Ishikawa (cell line): ENCODE results near the gene MRPS24.

Source experiments
- CEBPB ChIP-seq: IDR thresholded peaks from 2 replicates; pipeline ENCODE4 v1.6.1; 2012
- EP300 ChIP-seq: IDR thresholded peaks from 2 replicates; pipeline ENCODE4 v1.6.1; 2012; ENCODE audit warnings: borderline replicate concordance
- MAX ChIP-seq: IDR thresholded peaks from 2 replicates; pipeline ENCODE4 v1.6.1; 2012
- REST ChIP-seq: IDR thresholded peaks from 2 replicates; pipeline ENCODE4 v1.6.1; 2012; ENCODE audit warnings: low read depth, mild to moderate bottlenecking
- TAF1 ChIP-seq: IDR thresholded peaks from 2 replicates; pipeline ENCODE4 v1.6.1; 2012; ENCODE audit warnings: low read depth, mild to moderate bottlenecking
- USF1 ChIP-seq: IDR thresholded peaks from 2 replicates; pipeline ENCODE4 v1.6.1; 2012
- YY1 ChIP-seq: IDR thresholded peaks from 2 replicates; pipeline ENCODE4 v1.6.1; 2012; ENCODE audit warnings: low read depth

GRCh38 chr7:43823941-43824340 lies 45.4 kb downstream of the MRPS24 start:
- TF ChIP-seq YY1, result no peak
- no peak for TF ChIP-seq USF1
- no peak for TF ChIP-seq MAX
- no peak for TF ChIP-seq REST
- TF ChIP-seq TAF1, result no peak
- TF ChIP-seq EP300, result no peak
- TF ChIP-seq CEBPB, result no peak
